HL-60 (cell line): ENCODE data around the gene ANKDD1B.

Experiments
- DNase-seq, 2 experiments: peaks; one replicate each; pipeline ENCODE4 v3.0.0-alpha.2; 2010 to 2020; ENCODE audit warnings: low read depth in 1 of 2, low spot score in 1 of 2
- H3K27ac ChIP-seq: fragments of 250-450 bp; sonication (Bioruptor Pico); replicated peaks from 2 replicates; pipeline ENCODE4 v1.5.1; 2020; ENCODE audit warnings: mild to moderate bottlenecking, moderate library complexity
- H3K27me3 ChIP-seq: fragments of 250-450 bp; sonication (Bioruptor Pico); 2 replicates; pipeline ENCODE4 v1.5.1; 2021; ENCODE audit warnings: mild to moderate bottlenecking, moderate library complexity; ENCODE audit not compliant: insufficient read depth, poor library complexity, severe bottlenecking
- H3K4me3 ChIP-seq: replicated peaks from 2 replicates; pipeline ENCODE4 v1.5.1; 2011; ENCODE audit warnings: mild to moderate bottlenecking, control low read depth, low read length; ENCODE audit not compliant: insufficient read depth
- CTCF ChIP-seq: IDR thresholded peaks from one replicate; pipeline ENCODE4 v1.5.1; 2011; ENCODE audit warnings: low read length, control low read depth, inconsistent platforms; ENCODE audit not compliant: insufficient read depth
- GABPA ChIP-seq: IDR thresholded peaks from 2 replicates; pipeline ENCODE4 v1.6.1; 2012; ENCODE audit warnings: low read depth
- POLR2AphosphoS5 ChIP-seq: IDR thresholded peaks from 2 replicates; pipeline ENCODE4 v1.6.1; 2012; ENCODE audit warnings: low read depth
- REST ChIP-seq: IDR thresholded peaks from 2 replicates; pipeline ENCODE4 v1.6.1; 2012; ENCODE audit warnings: low read depth; ENCODE audit not compliant: insufficient replicate concordance
- SPI1 ChIP-seq: IDR thresholded peaks from 2 replicates; pipeline ENCODE4 v1.6.1; 2012; ENCODE audit warnings: low read depth, mild to moderate bottlenecking, borderline replicate concordance

Gene ANKDD1B

GRCh38 chr5:75678155-75678554, 66.9 kb downstream of the ANKDD1B start:
- H3K27me3 ChIP-seq = no peaks in the 10 kb centered on the region
- TF ChIP-seq SPI1 = no peak
- TF ChIP-seq CTCF = no peak
- no peak for TF ChIP-seq POLR2AphosphoS5
- no peak for TF ChIP-seq GABPA
- TF ChIP-seq REST = no peak
- no peak overlapping the region for H3K4me3 ChIP-seq
- no peak overlapping the region for H3K27ac ChIP-seq
- no peak for DNase-seq

GRCh38 chr5:75681125-75681830, 70.0 kb downstream of the ANKDD1B start:
- TF ChIP-seq GABPA (no peak), SPI1 (no peak), CTCF (no peak)
- Histone ChIP-seq H3K27me3 (no peaks in the 10 kb centered on the region), H3K27ac (no peak overlapping the region), H3K4me3 (no peak overlapping the region)
- no peak for DNase-seq

GRCh38 chr5:75685141-75685540, 73.9 kb downstream of the ANKDD1B start:
- TF ChIP-seq POLR2AphosphoS5 (no peak), REST (no peak), CTCF (no peak), SPI1 (no peak), GABPA (no peak)
- no peak overlapping the region for H3K4me3 ChIP-seq
- no peaks in the 10 kb centered on the region for H3K27me3 ChIP-seq
- DNase-seq = no peak
- H3K27ac ChIP-seq = no peak overlapping the region

- H3K27me3 ChIP-seq = no peaks in the 10 kb centered on the region
- no peak overlapping the region for H3K4me3 ChIP-seq
- no peak overlapping the region for H3K27ac ChIP-seq
- no peak for TF ChIP-seq GABPA
- TF ChIP-seq REST = no peak
- no peak for TF ChIP-seq SPI1
- no peak for TF ChIP-seq CTCF
- TF ChIP-seq POLR2AphosphoS5 = no peak
- DNase-seq = no peak
Observed at GRCh38 chr5:75686480-75686879, 75.2 kb downstream of the ANKDD1B start.
